GM19035 (cell line): ENCODE measurements around the gene CXCR5.
A peak's percentile ranks its signal among the peaks of the same experiment; 100 is the strongest.

Experiments
- ATAC-seq: cut with Tn5 transposase; IDR thresholded peaks from one replicate; pipeline ENCODE4 v1.9.1; 2021; ENCODE audit not compliant: unreplicated experiment

CXCR5 gene

DNA sequence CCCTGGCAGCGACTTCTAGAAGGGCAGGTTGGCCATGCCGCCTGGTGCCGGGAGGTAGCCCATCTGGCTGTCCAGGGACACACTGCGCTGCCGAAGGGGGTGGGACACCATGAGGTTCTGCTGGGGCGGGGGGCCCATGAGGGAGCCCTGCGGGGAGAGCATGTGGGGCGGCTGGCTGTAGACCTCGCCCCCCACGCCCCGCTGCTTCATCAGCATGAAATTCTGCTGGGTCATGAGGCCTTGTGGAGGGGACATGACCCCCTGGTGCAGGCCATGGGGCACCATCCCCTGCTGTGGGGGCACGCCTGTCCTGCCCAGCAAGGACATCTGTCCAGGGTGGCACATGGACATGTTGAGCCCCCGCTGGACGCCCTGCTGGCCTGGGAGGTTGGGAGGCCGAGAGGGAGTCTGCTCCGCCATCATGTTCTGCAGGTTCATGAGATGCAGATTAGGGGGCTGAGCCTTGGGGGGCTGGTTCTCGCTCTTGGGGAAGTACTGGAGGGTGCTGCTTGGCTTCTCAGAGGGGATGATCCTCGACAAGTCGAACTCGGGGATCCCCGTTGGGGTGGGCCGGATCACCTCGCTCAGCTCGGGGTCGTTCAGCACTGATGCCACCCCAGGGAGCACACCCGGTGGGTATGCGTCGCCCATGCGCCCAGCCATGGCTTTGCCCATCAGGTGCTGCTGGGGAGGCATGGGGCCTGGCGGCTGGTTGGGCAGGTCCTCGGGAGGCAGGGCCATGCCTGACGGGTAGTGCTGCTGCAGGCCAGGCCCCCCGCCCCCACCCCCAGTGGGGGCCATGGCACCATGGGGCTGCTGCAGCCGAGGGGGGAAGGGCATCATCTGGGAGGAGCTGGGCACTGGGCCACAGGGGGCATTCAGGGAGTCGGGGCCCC lies 15.0 kb downstream of the CXCR5 start:
- no peak for ATAC-seq

DNA sequence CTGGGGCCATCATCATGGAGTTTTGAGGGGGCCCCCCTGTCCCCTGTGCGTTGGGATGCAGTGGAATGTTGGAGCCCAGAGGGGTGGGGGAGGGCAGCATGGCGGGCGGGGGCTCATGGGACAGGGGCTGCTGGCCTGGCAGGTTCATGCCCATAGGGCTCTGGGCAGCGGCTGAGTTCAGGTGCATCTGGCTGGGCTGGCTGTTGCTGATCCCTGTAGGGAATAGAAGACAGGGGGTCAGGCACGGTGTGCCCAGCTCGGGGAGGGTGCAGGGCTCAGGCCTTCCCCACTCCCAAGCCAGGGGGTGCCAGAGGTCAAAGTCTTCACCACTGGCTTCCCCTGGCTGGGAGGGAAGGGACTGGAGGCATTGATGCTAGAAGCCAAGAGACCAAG lies 15.6 kb downstream of the CXCR5 start:
- ATAC-seq, result no peak

DNA sequence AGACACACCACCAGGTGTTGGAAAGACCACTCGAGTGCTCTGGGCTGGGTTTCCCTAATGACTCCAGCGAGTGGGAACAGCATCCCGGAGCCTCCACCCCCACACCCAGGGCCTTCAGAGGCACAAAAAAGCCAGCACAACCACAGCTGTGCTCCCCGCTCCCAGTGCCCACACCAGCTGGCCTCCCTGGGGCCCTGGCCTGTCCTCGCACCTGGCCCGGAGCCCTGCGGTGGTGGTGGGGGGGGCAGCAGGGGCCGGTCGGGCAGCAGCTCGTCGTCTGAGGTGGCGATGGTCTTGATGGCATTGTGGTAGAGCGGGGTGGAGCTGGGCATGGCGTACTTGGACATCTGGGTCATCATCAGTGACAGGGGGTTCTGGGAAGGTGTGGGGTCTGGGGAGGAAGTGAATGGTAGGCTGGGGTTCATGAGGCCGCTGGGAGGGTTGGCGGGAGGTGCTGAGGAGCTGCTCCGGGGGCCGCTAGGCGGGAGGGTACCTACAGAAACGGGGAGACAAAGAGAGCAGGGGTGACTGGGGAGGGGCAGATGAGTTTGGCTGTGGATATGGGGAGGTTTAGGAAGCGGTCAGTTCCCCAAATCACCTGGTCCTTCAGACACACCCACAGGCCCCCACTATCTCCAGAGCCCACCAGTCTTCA lies 16.1 kb downstream of the CXCR5 start:
- no peak for ATAC-seq

DNA sequence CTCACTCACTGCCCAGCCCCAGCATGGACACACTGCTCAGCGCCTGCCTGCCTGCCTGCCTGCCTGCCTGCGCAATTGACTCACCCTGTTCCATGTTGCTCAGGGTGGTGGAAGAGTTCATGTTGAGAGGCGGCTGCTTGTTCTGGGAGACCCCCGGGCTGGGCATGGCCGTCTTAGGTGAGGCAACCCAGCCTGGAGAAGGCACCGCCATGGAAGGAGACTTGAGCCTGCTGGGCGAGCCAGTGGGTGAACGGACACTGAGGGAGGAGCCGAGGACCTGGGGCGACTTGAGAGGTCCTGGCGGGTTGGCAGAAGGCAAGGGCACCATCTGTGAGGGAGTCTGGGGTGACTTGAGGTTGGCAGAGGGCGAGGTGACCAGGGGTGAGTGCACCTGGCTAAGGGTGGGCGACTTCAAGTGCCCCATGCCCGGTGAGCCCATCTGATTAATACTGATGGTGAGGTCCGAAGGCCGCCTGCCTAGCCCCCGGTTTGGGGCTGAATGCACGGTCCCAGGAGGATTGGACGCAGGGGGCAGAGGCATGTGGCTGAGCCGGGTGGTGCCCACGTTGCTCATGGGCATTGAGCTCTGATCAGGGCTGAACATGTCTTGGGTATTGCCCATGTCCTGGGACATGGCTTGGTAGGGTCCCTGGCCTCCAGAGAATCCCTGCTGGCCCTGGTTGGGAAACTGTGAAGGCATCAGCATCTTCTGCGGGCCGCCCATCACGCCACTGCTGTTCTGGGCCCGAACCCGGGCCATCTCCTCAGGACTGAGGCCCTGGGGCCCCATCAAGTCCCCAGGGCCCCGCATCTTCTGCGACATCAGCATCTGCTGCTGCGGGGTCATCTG lies 17.1 kb downstream of the CXCR5 start:
- ATAC-seq, result no peak

DNA sequence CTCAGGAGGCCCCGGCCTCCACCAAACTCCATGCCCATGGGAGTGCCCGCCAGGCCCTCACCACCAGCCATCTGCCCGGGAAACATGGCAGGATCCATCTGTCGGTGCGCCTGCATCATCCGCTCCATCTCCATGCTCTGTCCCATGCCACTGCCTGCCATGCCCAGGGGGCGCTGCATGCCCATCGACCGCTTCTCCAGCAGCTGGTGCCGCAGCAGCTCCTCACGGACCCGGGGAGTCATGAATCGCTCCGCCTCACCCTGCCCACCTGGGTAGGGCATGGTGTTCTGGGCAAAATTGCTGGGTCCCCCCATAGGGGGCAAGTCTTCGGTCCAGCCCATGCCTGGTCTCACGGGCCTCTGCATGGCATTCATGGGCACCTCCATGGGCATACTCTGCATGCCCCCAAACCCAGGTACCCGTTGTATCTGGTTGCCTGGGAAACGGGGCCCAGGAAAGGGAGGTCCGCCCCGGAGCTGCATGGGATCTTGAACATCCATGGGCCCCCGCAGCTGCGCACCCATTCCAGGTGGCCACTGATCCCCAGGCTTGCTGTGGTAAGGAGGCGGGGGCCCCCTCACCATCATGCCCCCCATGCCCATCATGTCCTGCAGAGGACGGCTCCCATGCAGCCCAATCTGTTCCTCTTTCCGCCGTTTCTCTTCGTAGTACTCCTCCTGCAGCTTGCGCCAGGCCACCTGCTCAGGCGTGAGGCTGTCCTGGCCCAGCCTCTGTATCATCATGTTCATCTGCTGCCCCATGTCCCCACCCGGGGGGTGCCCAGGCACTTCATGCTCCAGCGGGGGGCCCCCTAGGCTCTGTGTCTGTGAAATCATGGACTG lies 18.0 kb downstream of the CXCR5 start:
- no peak for ATAC-seq

DNA sequence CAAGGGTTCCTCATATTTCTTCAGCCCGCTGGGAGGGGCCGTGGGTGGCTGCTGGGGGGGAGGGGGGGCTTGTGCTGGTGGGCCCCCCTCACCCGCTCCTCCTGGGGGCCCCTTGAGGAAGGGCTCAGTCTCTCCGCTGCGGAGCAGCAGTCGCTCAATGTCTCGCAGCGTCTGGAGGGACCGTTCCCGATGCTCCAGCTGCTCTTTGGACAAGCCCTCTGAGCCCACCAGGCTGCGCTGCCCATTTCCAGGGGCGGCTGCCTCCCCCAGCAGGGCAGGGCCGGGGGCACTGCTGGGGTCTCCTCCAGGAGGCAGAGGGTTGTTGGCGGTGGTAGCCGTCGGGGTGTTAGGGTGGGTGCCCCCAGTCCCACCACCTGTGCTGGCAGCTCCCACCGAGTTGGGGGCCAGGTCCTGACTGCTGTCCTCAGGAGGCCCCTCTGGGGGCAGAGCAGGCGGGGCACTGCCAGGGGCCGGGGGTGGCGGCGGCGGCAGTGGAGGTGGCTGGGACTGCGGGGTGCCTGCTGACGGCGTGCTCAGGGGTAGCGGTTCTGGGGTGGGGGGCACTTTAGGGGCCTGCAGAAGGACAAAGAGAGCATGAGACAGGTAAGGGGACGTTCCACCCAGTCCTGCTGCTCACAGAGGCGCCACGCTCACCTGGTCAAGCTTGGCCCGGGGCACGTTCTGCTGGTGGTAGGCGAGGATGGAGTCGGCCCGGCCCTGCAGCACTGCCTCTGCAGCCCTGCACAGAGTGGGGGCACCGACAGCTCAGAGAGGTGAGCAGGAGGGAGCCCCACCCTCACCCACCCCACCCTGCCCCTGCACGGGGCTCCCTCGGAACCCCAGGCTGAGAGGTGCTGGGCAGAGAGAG lies 18.9 kb downstream of the CXCR5 start:
- no peak for ATAC-seq

DNA sequence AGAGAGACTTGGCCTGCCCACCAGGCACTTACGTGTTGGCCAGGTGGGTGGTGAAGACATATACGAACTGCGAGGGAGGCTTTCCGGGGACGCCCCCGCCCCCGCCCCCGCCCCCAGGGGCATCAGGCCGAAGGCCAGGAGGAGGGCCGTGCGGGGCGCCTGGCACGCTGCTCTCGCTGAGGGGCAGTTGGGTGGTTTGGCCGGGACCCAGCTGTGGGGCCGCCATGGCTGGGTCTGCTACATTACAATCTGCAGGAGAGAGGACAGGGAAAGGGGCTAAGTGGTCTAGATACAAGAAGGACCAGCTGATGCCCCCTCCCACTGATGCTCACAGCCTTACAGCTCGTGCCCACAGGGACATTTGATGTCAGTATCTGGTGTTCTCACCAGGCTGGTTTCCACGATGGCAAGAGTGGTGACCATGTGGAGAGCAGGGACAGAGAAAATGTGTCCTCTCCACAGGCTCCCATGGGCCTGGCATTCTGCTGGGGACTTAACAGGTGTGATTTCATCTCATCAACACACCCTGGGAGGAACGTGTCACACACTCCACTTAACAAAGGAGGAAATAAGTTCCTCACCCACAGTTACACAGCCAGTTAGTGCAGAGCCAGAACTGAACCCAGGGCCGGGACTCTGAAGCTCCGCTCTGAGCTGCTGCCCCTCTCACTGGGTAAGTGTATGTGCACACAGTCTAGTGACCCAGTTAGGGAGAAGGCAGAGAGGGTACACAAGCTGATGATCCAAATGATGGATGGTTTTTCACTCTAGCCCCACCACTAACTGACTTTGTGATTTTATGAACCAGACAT lies 19.7 kb downstream of the CXCR5 start:
- no peak for ATAC-seq

DNA sequence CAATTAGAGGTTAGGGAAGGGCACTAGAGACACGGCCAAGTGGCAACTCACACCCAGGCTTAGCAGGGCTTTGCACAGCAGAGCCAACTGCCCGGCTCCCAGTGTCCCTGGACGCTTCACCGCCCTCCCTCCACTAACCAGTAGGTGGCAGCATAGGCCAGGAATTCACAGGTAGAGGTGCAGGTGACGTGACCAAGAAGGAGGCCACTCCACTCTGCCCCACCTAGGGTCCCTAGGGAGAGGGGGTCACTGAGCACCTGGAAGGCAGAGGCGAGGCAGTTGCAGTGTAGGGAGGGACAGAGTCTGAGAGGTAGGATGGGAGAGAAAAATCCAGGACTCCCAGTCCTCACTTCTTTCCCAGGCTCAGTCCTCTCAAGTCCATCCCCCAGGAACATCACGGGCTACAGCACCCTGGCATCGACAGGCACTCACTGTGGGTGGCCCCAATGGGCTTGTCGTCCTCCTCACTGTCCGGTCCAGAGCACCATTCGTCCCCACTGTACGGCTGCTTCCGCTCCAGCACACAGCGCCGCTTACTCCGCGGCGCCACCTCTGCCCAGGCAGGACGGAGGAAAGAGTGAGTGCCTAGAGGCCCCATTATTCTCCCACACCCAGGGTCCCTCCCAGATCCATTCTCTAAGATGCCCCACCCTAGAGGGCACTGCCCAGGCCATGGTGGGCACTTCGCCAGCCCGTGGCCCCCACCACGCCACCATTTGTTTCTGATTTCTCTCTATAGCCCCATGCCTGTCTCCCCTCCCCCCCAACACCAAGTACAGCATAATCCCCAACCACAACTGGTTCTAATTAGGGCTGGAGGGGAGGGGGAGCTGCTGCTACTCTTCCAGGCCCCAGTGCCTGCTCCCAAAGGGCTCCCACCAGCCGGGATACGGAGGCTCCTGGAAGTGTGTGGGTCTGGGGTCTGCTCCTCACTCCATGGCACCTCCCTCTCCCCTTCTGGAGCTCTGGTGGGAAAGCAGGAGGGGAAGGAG lies 23.7 kb downstream of the CXCR5 start:
- ATAC-seq, result peak; percentile 86

DNA sequence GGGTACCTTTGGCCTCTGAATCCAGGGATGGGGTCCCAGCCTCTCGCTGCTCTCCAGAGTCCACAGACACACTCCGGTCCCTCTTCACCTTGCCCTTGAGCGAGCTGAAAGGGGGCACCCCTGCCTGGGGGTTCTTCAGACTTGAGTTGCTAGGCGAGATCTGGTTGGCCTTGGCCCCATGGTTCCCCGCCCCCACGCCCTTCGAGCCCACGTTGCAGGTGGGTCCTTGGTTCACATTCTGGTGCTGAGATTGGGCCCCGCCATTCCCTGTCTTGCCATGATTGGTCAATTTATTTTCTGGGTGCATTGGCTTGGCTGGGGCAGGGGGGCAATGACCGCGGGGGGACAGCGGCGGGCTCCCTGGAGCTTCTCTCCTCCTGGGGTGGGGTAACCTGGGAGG lies 24.6 kb downstream of the CXCR5 start:
- ATAC-seq, result no peak

DNA sequence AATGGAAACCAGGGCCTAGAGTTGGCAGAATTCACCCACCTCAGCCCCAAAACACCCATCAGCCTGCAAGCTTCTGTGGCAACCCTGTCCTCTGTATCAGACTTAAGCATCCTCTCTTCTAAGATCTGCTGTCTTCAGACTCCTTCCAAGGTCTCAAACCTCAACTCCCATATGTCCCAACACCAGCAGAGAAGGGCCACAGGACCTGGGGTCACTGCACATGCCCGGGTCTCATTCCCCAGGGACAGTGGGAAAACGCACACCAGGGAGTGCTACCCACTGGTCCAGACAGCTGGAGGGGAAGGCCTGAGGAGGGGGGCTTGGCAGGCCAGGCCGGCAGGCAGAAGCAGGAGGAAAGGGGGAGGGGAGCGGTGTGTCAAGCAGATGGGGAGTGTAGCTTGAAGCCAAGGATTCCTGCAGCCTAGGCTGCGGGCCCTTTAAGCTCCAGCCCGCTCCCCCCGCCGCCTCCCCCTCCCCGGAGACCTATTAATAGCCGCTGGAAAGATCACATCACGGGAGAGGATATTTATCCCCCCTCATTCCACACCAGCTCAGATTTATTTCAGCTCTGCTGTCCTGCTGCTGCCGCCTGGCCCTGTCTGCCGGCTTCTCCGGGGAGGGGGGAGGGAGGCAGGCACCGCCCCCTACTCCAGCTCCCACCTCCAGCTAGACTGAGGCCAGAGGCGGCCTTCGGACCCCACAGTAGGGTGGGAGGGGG lies 25.4 kb downstream of the CXCR5 start:
- no peak for ATAC-seq

DNA sequence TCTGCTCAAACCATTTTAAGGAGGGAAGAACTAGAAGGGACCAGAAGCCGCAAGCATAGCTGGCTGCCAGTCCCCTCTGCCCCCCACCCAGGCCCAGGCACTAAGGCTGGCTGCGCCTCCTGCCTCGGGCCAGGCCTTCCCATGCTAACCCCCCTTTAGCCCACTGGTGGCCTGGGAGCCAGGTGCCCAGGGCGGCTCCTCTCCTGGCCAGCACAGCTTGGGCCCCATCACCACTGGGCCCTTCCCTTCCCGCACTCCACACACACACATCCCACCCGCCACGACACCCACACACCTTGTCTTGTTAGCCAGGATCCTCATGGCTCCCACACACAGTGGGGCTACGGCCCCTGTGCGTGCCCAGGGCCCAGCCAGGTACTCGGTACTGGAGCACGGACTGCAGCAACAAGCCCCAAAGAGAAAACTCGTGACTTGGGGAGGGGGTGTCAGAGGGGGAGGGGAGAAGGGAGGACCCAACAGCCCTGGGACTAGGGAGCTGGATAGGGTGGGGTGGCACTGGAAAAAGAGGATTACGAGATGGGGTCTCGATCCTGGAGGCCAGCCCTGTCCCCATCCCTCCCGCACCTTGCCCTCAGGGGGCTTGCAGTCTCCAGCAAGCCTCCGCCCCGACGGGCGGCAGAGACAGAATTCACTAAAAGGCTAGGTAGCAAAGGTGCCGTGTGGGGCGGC lies 26.1 kb downstream of the CXCR5 start:
- no peak for ATAC-seq

DNA sequence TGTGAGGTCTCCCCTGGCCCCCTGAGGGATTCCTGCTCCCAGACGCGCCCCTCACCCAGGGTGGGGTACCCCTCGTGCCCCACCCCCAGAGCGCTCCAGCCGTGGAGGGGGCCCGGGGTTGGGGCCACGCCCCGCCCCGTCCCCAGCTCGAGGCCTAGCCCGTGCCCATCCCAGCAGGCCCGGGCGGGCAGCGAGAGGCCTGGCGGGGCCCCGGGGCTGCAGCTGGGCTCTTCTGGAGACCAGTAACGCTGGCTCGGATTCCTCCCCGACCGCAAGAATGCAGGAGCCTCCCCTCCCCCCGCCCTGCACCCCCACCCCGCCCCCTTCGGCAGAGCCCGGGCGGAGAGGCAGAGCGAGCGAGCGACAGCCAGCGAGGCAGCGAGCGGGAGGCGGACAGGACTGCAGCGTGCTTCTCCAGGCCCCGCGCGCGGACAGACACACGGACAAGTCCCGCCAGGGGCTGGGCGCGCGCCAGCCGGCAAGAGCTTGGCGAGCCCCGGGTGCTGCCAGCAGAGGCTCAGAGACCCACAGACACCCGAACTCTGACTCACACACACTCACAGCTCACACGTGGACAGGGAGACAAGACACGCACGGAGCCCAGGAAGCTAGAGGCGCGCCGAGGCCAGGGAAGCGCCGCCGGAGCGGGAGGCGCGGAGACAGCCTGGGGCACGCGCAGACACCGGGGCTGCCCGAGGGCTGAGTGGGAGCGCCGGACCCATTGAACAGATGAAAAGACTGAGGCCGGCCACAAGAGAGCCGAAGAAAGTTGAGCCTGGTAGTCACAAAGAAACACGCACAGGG lies 26.8 kb downstream of the CXCR5 start:
- ATAC-seq, result no peak

DNA sequence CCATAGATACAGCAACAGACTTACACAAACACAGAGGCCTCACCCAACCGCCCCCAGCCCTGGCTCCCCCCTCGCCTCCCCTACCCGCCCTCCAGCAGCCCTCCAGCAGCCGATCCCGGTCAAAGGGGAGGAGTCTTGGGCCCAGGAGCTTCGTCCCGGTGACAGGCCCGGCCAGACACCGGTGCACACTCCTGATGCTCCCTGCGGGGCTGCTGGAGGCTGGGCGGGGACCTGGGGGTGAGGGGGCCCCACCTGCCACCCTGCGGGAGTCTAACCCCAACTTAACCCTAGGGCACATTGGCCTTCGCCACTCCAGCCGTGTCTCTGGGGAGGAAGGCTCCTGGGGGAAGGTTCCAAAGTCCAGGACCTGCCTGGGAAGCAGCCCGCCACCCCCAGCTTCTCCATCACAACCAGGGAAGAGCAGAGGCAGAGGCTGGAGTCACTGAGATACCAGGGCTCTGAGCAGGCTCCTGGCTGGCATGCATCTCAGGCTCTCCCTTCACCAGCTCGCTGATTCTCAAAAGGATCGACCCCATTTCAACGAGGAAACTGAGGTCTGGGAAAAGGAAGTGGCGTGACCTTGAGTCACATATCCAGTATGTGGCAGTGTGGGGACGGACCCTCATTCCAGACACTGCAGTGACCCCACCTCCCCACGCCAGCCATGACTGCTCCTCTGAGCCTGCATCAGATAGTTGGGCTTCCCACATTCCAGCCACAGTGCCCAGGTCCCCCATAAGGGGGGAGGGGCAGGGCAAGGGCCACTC lies 27.6 kb downstream of the CXCR5 start:
- no peak for ATAC-seq

DNA sequence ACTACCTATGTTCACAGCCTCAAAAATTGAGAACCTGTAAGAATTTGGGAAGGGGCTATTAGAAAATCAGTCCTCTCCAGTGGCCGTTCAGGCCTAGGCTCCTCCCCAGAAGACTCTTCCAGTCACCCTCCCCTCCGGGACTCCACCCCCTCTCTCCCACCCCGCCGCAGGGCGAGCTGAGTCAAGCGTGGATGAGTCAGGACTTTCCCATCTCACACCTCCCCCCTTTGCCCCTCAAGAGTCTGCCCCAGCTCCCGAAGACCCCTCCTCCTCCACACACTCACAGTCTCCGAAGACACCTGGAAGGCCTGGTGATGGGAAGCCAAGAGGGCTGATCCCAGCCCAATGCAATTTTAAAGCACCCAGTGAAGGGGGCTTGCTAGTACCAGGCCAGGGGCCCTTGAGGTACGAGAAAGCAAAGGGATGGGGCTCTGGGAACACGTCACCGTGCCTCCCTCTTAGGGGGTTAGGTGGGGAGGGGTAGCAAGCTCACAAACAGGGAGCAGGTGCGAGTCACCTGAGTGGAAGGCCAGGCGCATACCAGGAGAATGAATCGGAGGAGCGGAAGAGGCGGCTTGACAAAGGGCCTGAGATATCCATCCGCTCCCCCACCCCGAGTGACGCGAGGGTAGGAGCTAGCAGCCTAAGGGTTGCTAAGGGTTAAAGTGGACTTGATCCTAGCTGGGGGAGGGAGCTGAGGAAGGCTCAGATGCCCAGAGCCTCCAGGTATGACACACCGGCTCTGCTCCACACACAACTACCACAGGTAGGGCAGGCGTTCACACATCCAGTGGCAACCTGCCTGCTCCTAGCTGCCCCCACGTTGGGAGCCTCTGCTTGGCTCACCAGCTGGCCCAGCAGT lies 28.4 kb downstream of the CXCR5 start:
- ATAC-seq, result no peak
